ENCODE measurements around the gene ODF4. TPM values are rescaled to one million over a fixed set of nuclear protein-coding genes. Genes with fewer than 3 reads are reported as not detected.
"Not testable (repeated sequence)": the region's sequence is repeated elsewhere in the genome, so short reads cannot be mapped to it uniquely, and the experiment has no call there.

Gene ODF4
- total RNA-seq, 1 experiment from 2014 or later = not detected

GRCh38 chr17:8392674-8393469, 53.2 kb downstream of the ODF4 start:
- ChIA-PET CTCF (no interaction called here), POLR2A (ENCODE audit: low non-redundant PET) (no interaction called here)
- intact Hi-C loops (cut with micrococcal nuclease; ENCODE audit: unreplicated experiment) = no loop called here
- H3K27ac ChIP-seq (ENCODE audit: low read depth, low read length, poor library complexity, severe bottlenecking) = no peak overlapping the region
- peaks cover 29% of the 10 kb centered on the region for H3K27me3 ChIP-seq (replicated peaks; ENCODE audit: insufficient read depth, low read depth, low read length, poor library complexity)
- no peaks in the 10 kb centered on the region for H3K9me3 ChIP-seq (ENCODE audit: low read depth, low read length, poor library complexity, severe bottlenecking)
- no peaks in the 10 kb centered on the region for H3K36me3 ChIP-seq (ENCODE audit: insufficient read depth, low read length, poor library complexity, severe bottlenecking)
- no TSS peak for BruUV-seq (replicated peaks)
- H3K4me3 ChIP-seq (ENCODE audit: low read depth, low read length, poor library complexity, severe bottlenecking) = no peak overlapping the region
- H3K4me1 ChIP-seq (ENCODE audit: insufficient read depth, low read length, poor library complexity, severe bottlenecking) = no peaks in the 10 kb centered on the region
- TF ChIP-seq CTCF (conservative IDR thresholded peaks at IDR 0.05; ENCODE audit: low read depth, low read length) (no peak), EZH2 (IDR thresholded peaks at IDR 0.05; ENCODE audit: borderline replicate concordance, low read depth, low read length, poor library complexity, severe bottlenecking) (no peak)
- no peak for DNase-seq (ENCODE audit: low spot score)

- no peak for TF ChIP-seq CTCF (conservative IDR thresholded peaks at IDR 0.05; ENCODE audit: low read depth, low read length)
- TF ChIP-seq EZH2 (IDR thresholded peaks at IDR 0.05; ENCODE audit: borderline replicate concordance, low read depth, low read length, poor library complexity, severe bottlenecking) = no peak
- Histone ChIP-seq H3K36me3 (ENCODE audit: insufficient read depth, low read length, poor library complexity, severe bottlenecking) (no peaks in the 10 kb centered on the region), H3K27me3 (replicated peaks; ENCODE audit: insufficient read depth, low read depth, low read length, poor library complexity) (peaks cover 31% of the 10 kb centered on the region), H3K4me1 (ENCODE audit: insufficient read depth, low read length, poor library complexity, severe bottlenecking) (no peaks in the 10 kb centered on the region), H3K9me3 (ENCODE audit: low read depth, low read length, poor library complexity, severe bottlenecking) (no peaks in the 10 kb centered on the region), H3K27ac (ENCODE audit: low read depth, low read length, poor library complexity, severe bottlenecking) (no peak overlapping the region), H3K4me3 (ENCODE audit: low read depth, low read length, poor library complexity, severe bottlenecking) (no peak overlapping the region)
- POLR2A ChIA-PET (ENCODE audit: low non-redundant PET) = interaction anchor here (0.6 kb wide), 1 partner anchor 856 kb away, joined by 10 read pairs; no protein-coding TSS in a partner anchor
- intact Hi-C loops (cut with micrococcal nuclease; ENCODE audit: unreplicated experiment) = no loop called here
- BruUV-seq (replicated peaks) = no TSS peak
- no peak for DNase-seq (ENCODE audit: low spot score)
- CTCF ChIA-PET = no interaction called here
These were observed 54.0 kb downstream of the ODF4 start for GRCh38 chr17:8393470-8394231.

DNA sequence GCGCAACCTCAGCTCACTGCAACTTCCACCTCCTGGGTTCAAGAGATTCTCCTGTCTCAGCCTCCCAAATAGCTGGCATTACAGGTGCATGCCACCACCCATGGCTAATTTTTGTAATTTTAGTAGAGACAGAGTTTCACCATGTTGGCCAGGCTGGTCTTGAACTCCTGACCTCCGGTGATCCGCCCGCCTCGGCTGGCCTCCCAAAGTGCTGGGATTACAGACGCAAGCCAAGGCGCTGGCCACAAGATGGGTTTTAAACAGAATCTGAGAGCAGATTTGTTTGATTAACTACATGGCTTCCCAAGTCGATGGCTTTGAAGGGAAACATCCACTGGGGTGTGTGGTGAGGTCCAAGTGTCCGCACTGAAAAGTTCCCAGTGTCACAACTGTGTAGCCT, 54.9 kb downstream of the ODF4 start:
- intact Hi-C loops (cut with micrococcal nuclease; ENCODE audit: unreplicated experiment); H3K4me1 ChIP-seq (ENCODE audit: insufficient read depth, low read length, poor library complexity, severe bottlenecking); DNase-seq (ENCODE audit: low spot score); CTCF ChIA-PET; H3K9me3 ChIP-seq (ENCODE audit: low read depth, low read length, poor library complexity, severe bottlenecking); BruUV-seq (replicated peaks); H3K27ac ChIP-seq (ENCODE audit: low read depth, low read length, poor library complexity, severe bottlenecking); H3K4me3 ChIP-seq (ENCODE audit: low read depth, low read length, poor library complexity, severe bottlenecking); H3K36me3 ChIP-seq (ENCODE audit: insufficient read depth, low read length, poor library complexity, severe bottlenecking): not testable (repeated sequence)
- POLR2A ChIA-PET (ENCODE audit: low non-redundant PET) = interaction anchor here (0.6 kb wide), 1 partner anchor 855 kb away, joined by 10 read pairs; no protein-coding TSS in a partner anchor
- H3K27me3 ChIP-seq (replicated peaks; ENCODE audit: insufficient read depth, low read depth, low read length, poor library complexity) = peaks cover 31% of the 10 kb centered on the region

Other genes starting within 250 kb of the ODF4 start
- gene ALOXE3, start 221.3 kb upstream of the ODF4 start, total RNA-seq (2021) = not detected in 2 replicates
- 1.7 and 3.9 TPM in 2 replicates for gene HES7, start 215.7 kb upstream of the ODF4 start, total RNA-seq (2021)
- gene PER1, start 187.4 kb upstream of the ODF4 start, total RNA-seq (2021) = 47.1 and 50.0 TPM in 2 replicates
- 41.3 and 51.0 TPM in 2 replicates for gene VAMP2, start 176.9 kb upstream of the ODF4 start, total RNA-seq (2021)
- gene TMEM107, start 163.5 kb upstream of the ODF4 start, total RNA-seq (2021) = 19.4 and 25.3 TPM in 2 replicates
- 3.7 TPM in 2 replicates for gene BORCS6, start 149.7 kb upstream of the ODF4 start, total RNA-seq (2021)
- 209 and 230 TPM in 2 replicates for gene AURKB, start 129.3 kb upstream of the ODF4 start, total RNA-seq (2021)
- 40.0 and 40.3 TPM in 2 replicates for gene CTC1, start 91.8 kb upstream of the ODF4 start, total RNA-seq (2021)
- 163 and 165 TPM in 2 replicates for gene PFAS, start 90.6 kb upstream of the ODF4 start, total RNA-seq (2021)
- gene RANGRF, start 51.2 kb upstream of the ODF4 start, total RNA-seq (2021) = 26.8 and 33.6 TPM in 2 replicates
- 1.3 and 2.0 TPM in 2 replicates for gene SLC25A35, start 44.4 kb upstream of the ODF4 start, total RNA-seq (2021)
- not detected in 2 replicates for gene ARHGEF15, start 29.6 kb upstream of the ODF4 start, total RNA-seq (2021)
- gene RPL26, start 43.4 kb downstream of the ODF4 start, total RNA-seq (2021) = 1,604 and 1,668 TPM in 2 replicates
- not detected in 2 replicates for gene RNF222, start 58.0 kb downstream of the ODF4 start, total RNA-seq (2021)
- 71.1 and 76.5 TPM in 2 replicates for gene NDEL1, start 96.0 kb downstream of the ODF4 start, total RNA-seq (2021)